Neural cell (in vitro differentiated cells): Measurements from ENCODE around the gene FBXW8. TPM values are rescaled to one million over a fixed set of nuclear protein-coding genes. Genes with fewer than 3 reads are reported as not detected.

Source experiments
- H2AFZ ChIP-seq: fragments of 200-600, 300-800 bp; sonication (generic), shearing (Covaris generic); 2 replicates; pipeline ENCODE4 v1.6.0; 2014; ENCODE audit warnings: low read depth, mild to moderate bottlenecking, antibody characterized with exemption, low read length, moderate library complexity
- H3F3A ChIP-seq: fragments of 200-600 bp; shearing (Covaris generic); 2 replicates; pipeline ENCODE4 v1.6.1; 2016; ENCODE audit warnings: mild to moderate bottlenecking, moderate library complexity, mixed read lengths, antibody characterized with exemption, low read length; ENCODE audit not compliant: insufficient read depth, poor library complexity, severe bottlenecking
- H3K27ac ChIP-seq: fragments of 200-600, 300-800 bp; sonication (generic), shearing (Covaris generic); 2 replicates; pipeline ENCODE4 v1.5.1; 2014; ENCODE audit warnings: mild to moderate bottlenecking, low read length, moderate library complexity
- H3K27me3 ChIP-seq: fragments of 300-800, 200-600 bp; sonication (generic), shearing (Covaris generic); 2 replicates; pipeline ENCODE4 v1.6.0; 2014; ENCODE audit warnings: mild to moderate bottlenecking, low read depth, low read length, moderate library complexity; ENCODE audit not compliant: insufficient read depth
- H3K36me3 ChIP-seq: fragments of 300-800, 200-600 bp; sonication (generic), shearing (Covaris generic); 2 replicates; pipeline ENCODE4 v1.5.1; 2014; ENCODE audit warnings: mild to moderate bottlenecking, antibody characterized with exemption, low read length, moderate library complexity; ENCODE audit not compliant: insufficient read depth
- H3K4me2 ChIP-seq: fragments of 300-800, 200-600 bp; sonication (generic), shearing (Covaris generic); 2 replicates; pipeline ENCODE4 v1.6.0; 2014; ENCODE audit warnings: mild to moderate bottlenecking, low read length
- H3K4me3 ChIP-seq: fragments of 300-800, 200-600 bp; sonication (generic), shearing (Covaris generic); 2 replicates; pipeline ENCODE4 v1.5.1; 2014; ENCODE audit warnings: mild to moderate bottlenecking, low read length, moderate library complexity
- H3K79me2 ChIP-seq: fragments of 200-600 bp; shearing (Covaris generic); replicated peaks from 2 replicates; pipeline ENCODE4 v1.6.0; 2014; ENCODE audit warnings: mild to moderate bottlenecking, low read length, moderate library complexity; ENCODE audit not compliant: insufficient read depth
- H3K9ac ChIP-seq: fragments of 300-800, 200-600 bp; sonication (generic), shearing (Covaris generic); 2 replicates; pipeline ENCODE4 v1.6.1; 2016; ENCODE audit warnings: mild to moderate bottlenecking, low read length, mixed read lengths
- H3K9me2 ChIP-seq: fragments of 200-600 bp; shearing (Covaris generic); 2 replicates; pipeline ENCODE4 v1.6.1; 2016; ENCODE audit warnings: mild to moderate bottlenecking, low read length, mixed read lengths; ENCODE audit not compliant: insufficient read depth
- H3K9me3 ChIP-seq: fragments of 200-600, 300-800 bp; sonication (generic), shearing (Covaris generic); 2 replicates; pipeline ENCODE4 v1.6.1; 2016; ENCODE audit warnings: mild to moderate bottlenecking, mixed run types, low read length, moderate library complexity, mixed read lengths
- H4K20me1 ChIP-seq: fragments of 200-600 bp; shearing (Covaris generic); 2 replicates; pipeline ENCODE4 v1.6.1; 2016; ENCODE audit warnings: mild to moderate bottlenecking, mixed run types; ENCODE audit not compliant: insufficient read depth
- EP300 ChIP-seq: fragments of 450-650 bp; conservative IDR thresholded peaks from 2 replicates; pipeline ENCODE4 v1.6.1; 2014; ENCODE audit warnings: antibody characterized with exemption, mild to moderate bottlenecking, moderate library complexity; ENCODE audit not compliant: poor library complexity, severe bottlenecking
- EZH2 ChIP-seq: fragments of 200-600, 300-800 bp; shearing (Covaris generic), sonication (generic); IDR thresholded peaks from 2 replicates; pipeline ENCODE4 v1.6.1; 2014; ENCODE audit warnings: antibody characterized with exemption, low read length, borderline replicate concordance, mild to moderate bottlenecking; ENCODE audit not compliant: insufficient read depth, poor library complexity, severe bottlenecking
- MXI1 ChIP-seq: fragments of 450-650 bp; conservative IDR thresholded peaks from 2 replicates; pipeline ENCODE4 v1.6.1; 2014; ENCODE audit warnings: antibody characterized with exemption, mild to moderate bottlenecking; ENCODE audit not compliant: poor library complexity, severe bottlenecking
- POLR2AphosphoS5 ChIP-seq: IDR thresholded peaks from 2 replicates; pipeline ENCODE4 v1.6.1; 2012
- RAD21 ChIP-seq: fragments of 450-650 bp; conservative IDR thresholded peaks from 2 replicates; pipeline ENCODE4 v1.6.1; 2014; ENCODE audit warnings: antibody characterized with exemption, mild to moderate bottlenecking, moderate library complexity
- SMC3 ChIP-seq: fragments of 450-650 bp; conservative IDR thresholded peaks from 2 replicates; pipeline ENCODE4 v1.6.1; 2014; ENCODE audit warnings: antibody characterized with exemption, mild to moderate bottlenecking, moderate library complexity; ENCODE audit not compliant: poor library complexity
- TAF1 ChIP-seq: IDR thresholded peaks from 2 replicates; pipeline ENCODE4 v1.6.1; 2012; ENCODE audit warnings: low read depth
- polyA plus RNA-seq: library from polyadenylated mRNA; depleted of rRNA; stranded (reverse); fragments of >200 nt; gene quantifications from 2 replicates; pipeline ENCODE4 v1.2.3, GENCODE V29; 2014
- TF ChIP-seq, protein P1 (sequence below): IDR thresholded peaks from 2 replicates; pipeline ENCODE4 v1.6.1; 2012; ENCODE audit warnings: borderline replicate concordance
- TF ChIP-seq, protein P2 (sequence below): fragments of 450-650 bp; IDR thresholded peaks from 2 replicates; pipeline ENCODE4 v1.5.1; 2014; ENCODE audit warnings: antibody characterized with exemption, mild to moderate bottlenecking, moderate library complexity; ENCODE audit not compliant: poor library complexity, severe bottlenecking

FBXW8 gene
- polyA plus RNA-seq, 1 donor from 2014 or later, result 5.6 TPM

DNA sequence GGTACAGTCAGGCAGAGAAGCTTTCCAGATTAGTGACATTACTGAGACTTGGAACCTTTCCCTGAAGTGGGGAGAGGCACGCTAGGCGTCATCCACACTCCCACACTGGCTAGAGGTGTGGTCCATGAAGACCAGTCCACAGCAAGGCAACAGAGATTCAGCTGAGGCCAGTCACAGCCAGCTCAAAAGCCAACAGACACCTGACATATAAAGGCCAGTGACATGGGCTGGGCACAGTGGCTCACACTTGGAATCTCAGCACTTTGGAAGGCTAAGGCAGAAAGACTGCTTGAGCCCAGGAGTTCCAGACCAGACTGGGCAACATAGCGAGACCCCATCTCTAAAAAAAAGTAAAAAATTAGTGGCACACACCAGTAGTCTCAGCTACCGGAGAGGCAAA lies 40.4 kb upstream of the FBXW8 start:
- Histone ChIP-seq H3K9me2 (no peaks in the 10 kb centered on the region), H3K4me2 (no peak overlapping the region), H3K27me3 (no peaks in the 10 kb centered on the region), H3K9me3 (peaks cover 6% of the 10 kb centered on the region), H3F3A (no peaks in the 10 kb centered on the region), H3K36me3 (no peaks in the 10 kb centered on the region), H3K4me3 (no peak overlapping the region), H2AFZ (no peak overlapping the region), H4K20me1 (no peaks in the 10 kb centered on the region), H3K27ac (no peak overlapping the region), H3K79me2 (no peaks in the 10 kb centered on the region), H3K9ac (no peak overlapping the region)
- no peak for TF ChIP-seq RAD21
- TF ChIP-seq TAF1, result no peak
- TF ChIP-seq EP300, result no peak
- no peak for TF ChIP-seq POLR2AphosphoS5
- TF ChIP-seq, protein P1, sequence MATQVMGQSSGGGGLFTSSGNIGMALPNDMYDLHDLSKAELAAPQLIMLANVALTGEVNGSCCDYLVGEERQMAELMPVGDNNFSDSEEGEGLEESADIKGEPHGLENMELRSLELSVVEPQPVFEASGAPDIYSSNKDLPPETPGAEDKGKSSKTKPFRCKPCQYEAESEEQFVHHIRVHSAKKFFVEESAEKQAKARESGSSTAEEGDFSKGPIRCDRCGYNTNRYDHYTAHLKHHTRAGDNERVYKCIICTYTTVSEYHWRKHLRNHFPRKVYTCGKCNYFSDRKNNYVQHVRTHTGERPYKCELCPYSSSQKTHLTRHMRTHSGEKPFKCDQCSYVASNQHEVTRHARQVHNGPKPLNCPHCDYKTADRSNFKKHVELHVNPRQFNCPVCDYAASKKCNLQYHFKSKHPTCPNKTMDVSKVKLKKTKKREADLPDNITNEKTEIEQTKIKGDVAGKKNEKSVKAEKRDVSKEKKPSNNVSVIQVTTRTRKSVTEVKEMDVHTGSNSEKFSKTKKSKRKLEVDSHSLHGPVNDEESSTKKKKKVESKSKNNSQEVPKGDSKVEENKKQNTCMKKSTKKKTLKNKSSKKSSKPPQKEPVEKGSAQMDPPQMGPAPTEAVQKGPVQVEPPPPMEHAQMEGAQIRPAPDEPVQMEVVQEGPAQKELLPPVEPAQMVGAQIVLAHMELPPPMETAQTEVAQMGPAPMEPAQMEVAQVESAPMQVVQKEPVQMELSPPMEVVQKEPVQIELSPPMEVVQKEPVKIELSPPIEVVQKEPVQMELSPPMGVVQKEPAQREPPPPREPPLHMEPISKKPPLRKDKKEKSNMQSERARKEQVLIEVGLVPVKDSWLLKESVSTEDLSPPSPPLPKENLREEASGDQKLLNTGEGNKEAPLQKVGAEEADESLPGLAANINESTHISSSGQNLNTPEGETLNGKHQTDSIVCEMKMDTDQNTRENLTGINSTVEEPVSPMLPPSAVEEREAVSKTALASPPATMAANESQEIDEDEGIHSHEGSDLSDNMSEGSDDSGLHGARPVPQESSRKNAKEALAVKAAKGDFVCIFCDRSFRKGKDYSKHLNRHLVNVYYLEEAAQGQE, result no peak
- TF ChIP-seq MXI1, result no peak
- no peak for TF ChIP-seq SMC3
- TF ChIP-seq, protein P2, sequence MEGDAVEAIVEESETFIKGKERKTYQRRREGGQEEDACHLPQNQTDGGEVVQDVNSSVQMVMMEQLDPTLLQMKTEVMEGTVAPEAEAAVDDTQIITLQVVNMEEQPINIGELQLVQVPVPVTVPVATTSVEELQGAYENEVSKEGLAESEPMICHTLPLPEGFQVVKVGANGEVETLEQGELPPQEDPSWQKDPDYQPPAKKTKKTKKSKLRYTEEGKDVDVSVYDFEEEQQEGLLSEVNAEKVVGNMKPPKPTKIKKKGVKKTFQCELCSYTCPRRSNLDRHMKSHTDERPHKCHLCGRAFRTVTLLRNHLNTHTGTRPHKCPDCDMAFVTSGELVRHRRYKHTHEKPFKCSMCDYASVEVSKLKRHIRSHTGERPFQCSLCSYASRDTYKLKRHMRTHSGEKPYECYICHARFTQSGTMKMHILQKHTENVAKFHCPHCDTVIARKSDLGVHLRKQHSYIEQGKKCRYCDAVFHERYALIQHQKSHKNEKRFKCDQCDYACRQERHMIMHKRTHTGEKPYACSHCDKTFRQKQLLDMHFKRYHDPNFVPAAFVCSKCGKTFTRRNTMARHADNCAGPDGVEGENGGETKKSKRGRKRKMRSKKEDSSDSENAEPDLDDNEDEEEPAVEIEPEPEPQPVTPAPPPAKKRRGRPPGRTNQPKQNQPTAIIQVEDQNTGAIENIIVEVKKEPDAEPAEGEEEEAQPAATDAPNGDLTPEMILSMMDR, result no peak
- no peak for TF ChIP-seq EZH2

DNA sequence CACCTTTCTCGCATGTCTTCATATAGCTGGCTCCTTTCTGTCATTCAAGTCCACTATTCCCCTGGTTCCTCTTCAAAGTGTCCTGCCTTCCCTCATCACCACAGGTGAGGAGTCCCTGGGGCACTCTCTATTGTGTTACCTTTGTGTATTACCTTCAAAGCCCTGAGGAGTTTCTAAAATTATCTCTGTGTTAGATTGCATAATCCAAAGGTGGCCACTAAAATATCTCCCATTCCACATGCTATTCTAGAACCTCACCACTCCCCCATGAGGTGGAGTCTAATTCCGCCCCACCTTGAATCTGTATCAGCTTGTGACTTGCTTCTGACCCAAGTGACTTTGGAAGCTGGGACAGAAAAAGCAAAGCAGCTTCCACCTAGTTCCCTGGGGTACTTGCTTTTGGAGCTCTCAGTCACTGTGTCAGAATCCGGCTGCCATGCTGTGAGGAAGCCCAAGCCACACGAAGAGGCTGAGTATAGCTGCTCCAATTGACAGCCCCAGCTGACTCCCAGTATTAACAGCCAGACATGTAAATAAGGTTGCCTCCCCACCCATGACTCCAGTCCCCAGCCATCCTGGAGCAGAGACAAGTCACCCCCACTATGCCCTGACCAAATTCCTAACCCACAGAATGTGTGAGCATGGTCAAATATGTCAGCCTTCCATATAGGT lies 36.3 kb upstream of the FBXW8 start:
- Histone ChIP-seq H3K9me3 (peaks cover 6% of the 10 kb centered on the region), H3K4me3 (no peak overlapping the region), H3K27me3 (peaks cover 30% of the 10 kb centered on the region), H2AFZ (no peak overlapping the region), H3K9me2 (no peaks in the 10 kb centered on the region), H3K9ac (no peak overlapping the region), H3K79me2 (no peaks in the 10 kb centered on the region), H3K27ac (no peak overlapping the region), H3K36me3 (no peaks in the 10 kb centered on the region), H4K20me1 (no peaks in the 10 kb centered on the region), H3K4me2 (no peak overlapping the region), H3F3A (no peaks in the 10 kb centered on the region)
- TF ChIP-seq TAF1 (no peak), EP300 (no peak), RAD21 (no peak), POLR2AphosphoS5 (no peak), EZH2 (no peak), MXI1 (no peak), SMC3 (no peak)
- TF ChIP-seq, protein P2, result no peak
- TF ChIP-seq, protein P1, result no peak
